Activated T-cell treated with anti-CD3 and anti-CD28 coated beads, Interleukin-2, amount 50 U/mL, for 24 hours (primary cell): ENCODE results near the gene SLC16A8.

ENCODE experiments used
- DNase-seq: peaks from one replicate; pipeline ENCODE4 v3.0.0-alpha.2; 2020
- H3K27ac Mint-ChIP-seq: 2 replicates; pipeline ENCODE4 v1.8.0; 2020; ENCODE audit warnings: mild to moderate bottlenecking, mixed read lengths
- H3K27me3 Mint-ChIP-seq: 2 replicates; pipeline ENCODE4 v1.8.0; 2020; ENCODE audit warnings: mixed read lengths
- H3K36me3 Mint-ChIP-seq: 2 replicates; pipeline ENCODE4 v1.8.0; 2020; ENCODE audit warnings: low read depth, mixed read lengths
- H3K4me1 Mint-ChIP-seq: 2 replicates; pipeline ENCODE4 v1.8.0; 2020; ENCODE audit warnings: low read depth, mixed read lengths
- H3K4me3 Mint-ChIP-seq: 2 replicates; pipeline ENCODE4 v1.8.0; 2020; ENCODE audit warnings: mild to moderate bottlenecking, moderate library complexity, mixed read lengths
- H3K9me3 Mint-ChIP-seq: 2 replicates; pipeline ENCODE4 v1.8.0; 2020; ENCODE audit warnings: mixed read lengths

The SLC16A8 gene

DNA sequence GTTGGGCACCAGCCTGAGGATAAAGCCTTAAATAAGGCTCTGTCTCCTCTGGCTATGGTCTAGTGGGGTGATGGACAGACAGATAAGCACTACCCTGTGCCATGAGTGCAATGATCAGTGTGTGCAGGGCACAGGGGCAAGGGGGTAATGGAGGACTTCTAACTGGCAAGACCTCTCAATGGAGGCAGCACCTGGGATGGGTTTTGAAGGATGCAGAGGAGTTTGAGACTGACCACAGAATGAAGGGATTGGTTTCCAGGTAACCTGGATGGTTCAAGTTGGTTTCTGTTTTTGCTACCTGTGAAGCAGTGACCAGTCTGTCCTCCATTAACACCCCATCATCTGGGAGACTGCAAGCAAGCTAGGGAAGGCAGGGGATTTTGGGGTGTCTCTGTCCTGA lies 54.6 kb downstream of the SLC16A8 start:
- H3K36me3 Mint-ChIP-seq = no peaks in the 10 kb centered on the region
- no peak overlapping the region for H3K4me3 Mint-ChIP-seq
- H3K9me3 Mint-ChIP-seq = no peaks in the 10 kb centered on the region
- no peaks in the 10 kb centered on the region for H3K4me1 Mint-ChIP-seq
- no peak for DNase-seq
- no peak overlapping the region for H3K27ac Mint-ChIP-seq
- no peaks in the 10 kb centered on the region for H3K27me3 Mint-ChIP-seq

GRCh38 chr22:38028344-38029130 lies 55.4 kb downstream of the SLC16A8 start:
- Mint-ChIP-seq H3K4me3 (no peak overlapping the region), H3K4me1 (no peaks in the 10 kb centered on the region), H3K27ac (no peak overlapping the region), H3K9me3 (no peaks in the 10 kb centered on the region), H3K36me3 (no peaks in the 10 kb centered on the region), H3K27me3 (no peaks in the 10 kb centered on the region)
- no peak for DNase-seq
